Small intestine (tissue), 7 donors: ENCODE data around the gene RAD21L1. TPM values are rescaled to one million over a fixed set of nuclear protein-coding genes. Genes with fewer than 3 reads are reported as not detected.
"Not testable (repeated sequence)": the region's sequence is repeated elsewhere in the genome, so short reads cannot be mapped to it uniquely, and the experiment has no call there.

Experiments
- DNase-seq, 2 donors: peaks; one replicate each; pipeline versions ENCODE4 v3.0.0 to v3.0.0-alpha.2; 2013
- FAIRE-seq: peaks from 2 replicates; lab custom pipeline; 2012; peaks lifted over from hg19 to GRCh38; lab: Jason Lieb, UNC
- H3K27ac ChIP-seq, 3 donors: one replicate each; pipeline ENCODE4 v1.5.1; 2013; ENCODE audit warnings: low read length in 2 of 3, mild to moderate bottlenecking in 2 of 3, control low read depth in 1 of 3, inconsistent platforms in 1 of 3, low read depth in 1 of 3, moderate library complexity in 1 of 3
- H3K27me3 ChIP-seq, 3 donors: one replicate each; pipeline ENCODE4 v1.6.1; 2013; ENCODE audit warnings: low read length in 3 of 3, inconsistent platforms in 1 of 3; ENCODE audit not compliant: control insufficient read depth in 3 of 3, insufficient read depth in 3 of 3
- H3K36me3 ChIP-seq, 3 donors: one replicate each; pipeline ENCODE4 v1.6.1; 2013; ENCODE audit warnings: low read length in 3 of 3, inconsistent platforms in 1 of 3, low read depth in 1 of 3, mild to moderate bottlenecking in 1 of 3, moderate library complexity in 1 of 3; ENCODE audit not compliant: control insufficient read depth in 3 of 3, insufficient read depth in 2 of 3
- H3K4me1 ChIP-seq, 3 donors: one replicate each; pipeline ENCODE4 v1.6.1; 2013; ENCODE audit warnings: low read length in 2 of 3, inconsistent platforms in 1 of 3, low read depth in 1 of 3, mild to moderate bottlenecking in 1 of 3, moderate library complexity in 1 of 3; ENCODE audit not compliant: control insufficient read depth in 3 of 3, insufficient read depth in 2 of 3
- H3K4me3 ChIP-seq, 3 donors: one replicate each; pipeline ENCODE4 v1.5.1; 2013; ENCODE audit warnings: low read length in 3 of 3, control low read depth in 1 of 3, inconsistent platforms in 1 of 3, low read depth in 1 of 3, mild to moderate bottlenecking in 1 of 3, moderate library complexity in 1 of 3
- H3K9me3 ChIP-seq, 2 donors: one replicate each; pipeline ENCODE4 v1.6.1; 2013; ENCODE audit warnings: low read depth in 1 of 2, low read length in 1 of 2; ENCODE audit not compliant: control insufficient read depth in 2 of 2, insufficient read depth in 1 of 2
- WGBS, 3 donors: extraction: QIAGEN DNeasy Blood & Tissue Kit; methylation state at CpG; one replicate each; pipeline ENCODE4 v1.1.7; 2013; 5-methylcytosine and 5-hydroxymethylcytosine counted together
- polyA plus RNA-seq, 4 donors: library from polyadenylated mRNA; stranded (reverse) in 3 of 4; unstranded in 1 of 4; fragments of 200-250 nt in 3 of 4; fragments of 120-200 nt in 1 of 4; gene quantifications; one replicate each; pipeline versions ENCODE4 v1.2.1 to v1.2.3, GENCODE V29; 2013
- donor health status: healthy with polysubstance abuse.
- donor health status: control.
- donor health status: control.
- donor health status: Bipolar disorder and iron deficiency.
- donor health status: healthy.

RAD21L1 gene
- polyA plus RNA-seq, 4 donors: not detected

- Histone ChIP-seq H3K27ac (no peak overlapping the region), H3K9me3 (no peaks in the 10 kb centered on the region), H3K4me1 (no peaks in the 10 kb centered on the region), H3K27me3 (peaks cover 0 to 2% (median 0%) of the 10 kb centered on the region in 3 donors), H3K36me3 (no peaks in the 10 kb centered on the region), H3K4me3 (no peak overlapping the region)
- DNase-seq (no peak), FAIRE-seq (no peak)
- 43 to 82% (median 73%) methylated on average over 2 of the region's 2 CpGs for WGBS, 3 donors
Observed at GRCh38 chr20:1242530-1242929, 16.7 kb downstream of the RAD21L1 start.

- no peak for DNase-seq
- Histone ChIP-seq H3K4me1 (no peaks in the 10 kb centered on the region), H3K27ac (no peak overlapping the region), H3K27me3 (peaks cover 0 to 2% (median 0%) of the 10 kb centered on the region in 3 donors), H3K4me3 (no peak overlapping the region), H3K9me3 (no peaks in the 10 kb centered on the region), H3K36me3 (no peaks in the 10 kb centered on the region)
- no peak for FAIRE-seq
- 71 to 77% (median 74%) methylated on average over 2 of the region's 2 CpGs for WGBS, 3 donors
Observed at GRCh38 chr20:1245578-1245977, 19.7 kb downstream of the RAD21L1 start.

- no peak overlapping the region for H3K4me3 ChIP-seq
- H3K9me3 ChIP-seq: no peaks in the 10 kb centered on the region
- no peak for DNase-seq
- peaks cover 0 to 4% (median 0%) of the 10 kb centered on the region in 3 donors for H3K27me3 ChIP-seq
- H3K4me1 ChIP-seq: no peaks in the 10 kb centered on the region
- no peaks in the 10 kb centered on the region for H3K36me3 ChIP-seq
- no peak overlapping the region for H3K27ac ChIP-seq
- FAIRE-seq: no peak
Observed at GRCh38 chr20:1247689-1248088, 21.8 kb downstream of the RAD21L1 start.

- not testable (repeated sequence) for FAIRE-seq, H3K4me3 ChIP-seq, H3K9me3 ChIP-seq, H3K36me3 ChIP-seq, H3K4me1 ChIP-seq, H3K27me3 ChIP-seq, DNase-seq, H3K27ac ChIP-seq
- WGBS, 3 donors: 88 to 95% (median 88%) methylated on average over 2 of the region's 2 CpGs
Observed at GRCh38 chr20:1250282-1250681, 24.4 kb downstream of the RAD21L1 start.

- no peak for FAIRE-seq
Observed at GRCh38 chr20:1252416-1252815, 26.6 kb downstream of the RAD21L1 start.

GRCh38 chr20:1254254-1254653 is 28.4 kb downstream of the RAD21L1 start:
- no peak for FAIRE-seq
- 49 to 59% (median 55%) methylated on average over 2 of the region's 2 CpGs for WGBS, 3 donors
- Histone ChIP-seq H3K4me3 (no peak overlapping the region), H3K9me3 (no peaks in the 10 kb centered on the region), H3K4me1 (no peaks in the 10 kb centered on the region), H3K36me3 (no peaks in the 10 kb centered on the region), H3K27me3 (peaks cover 0 to 4% (median 0%) of the 10 kb centered on the region in 3 donors), H3K27ac (no peak overlapping the region)
- DNase-seq: no peak

More at GRCh38 chr20:1252416-1252815, 26.6 kb downstream of the RAD21L1 start:
- Histone ChIP-seq H3K27me3 (peaks cover 0 to 4% (median 0%) of the 10 kb centered on the region in 3 donors), H3K4me3 (no peak overlapping the region), H3K36me3 (no peaks in the 10 kb centered on the region), H3K27ac (no peak overlapping the region), H3K9me3 (no peaks in the 10 kb centered on the region), H3K4me1 (no peaks in the 10 kb centered on the region)
- WGBS, 3 donors: 80 to 96% (median 91%) methylated on average over 3 of the region's 3 CpGs
- DNase-seq: no peak

GRCh38 chr20:1255675-1256074 is 29.8 kb downstream of the RAD21L1 start:
- Histone ChIP-seq H3K27ac (no peak overlapping the region), H3K4me1 (no peaks in the 10 kb centered on the region), H3K36me3 (no peaks in the 10 kb centered on the region), H3K4me3 (no peak overlapping the region), H3K9me3 (no peaks in the 10 kb centered on the region), H3K27me3 (peaks cover 0 to 4% (median 0%) of the 10 kb centered on the region in 3 donors)
- DNase-seq (no peak), FAIRE-seq (no peak)
- WGBS, 3 donors: 79 to 82% (median 80%) methylated on average over 2 of the region's 2 CpGs

GRCh38 chr20:1263853-1264252 is 38.0 kb downstream of the RAD21L1 start:
- Histone ChIP-seq H3K4me3 (no peak overlapping the region), H3K36me3 (no peaks in the 10 kb centered on the region), H3K4me1 (peaks cover 0 to 2% (median 0%) of the 10 kb centered on the region in 3 donors), H3K27ac (no peak overlapping the region), H3K9me3 (no peaks in the 10 kb centered on the region), H3K27me3 (no peaks in the 10 kb centered on the region)
- FAIRE-seq (no peak), DNase-seq (no peak)
- 64 to 95% (median 83%) methylated on average over 1 of the region's 1 CpG for WGBS, 3 donors

GRCh38 chr20:1264727-1265126 is 38.9 kb downstream of the RAD21L1 start:
- Histone ChIP-seq H3K9me3 (no peaks in the 10 kb centered on the region), H3K36me3 (no peaks in the 10 kb centered on the region), H3K27me3 (no peaks in the 10 kb centered on the region), H3K4me1 (peaks cover 0 to 2% (median 0%) of the 10 kb centered on the region in 3 donors), H3K27ac (no peak overlapping the region), H3K4me3 (no peak overlapping the region)
- FAIRE-seq (no peak), DNase-seq (no peak)
- 26 to 69% (median 65%) methylated on average over 2 of the region's 2 CpGs for WGBS, 3 donors
